CD4-positive, alpha-beta T cell (primary cell): ENCODE data around the gene CNGA1. TPM values are rescaled to one million over a fixed set of nuclear protein-coding genes. Genes with fewer than 3 reads are reported as not detected.
"Not testable (repeated sequence)": the region's sequence is repeated elsewhere in the genome, so short reads cannot be mapped to it uniquely, and the experiment has no call there.

Source experiments
- ATAC-seq: fragments of 200-7000 bp; cut with Tn5 transposase; one replicate; pipeline ENCODE4 v1.10.0; 2022; ENCODE audit warnings: mild to moderate bottlenecking; ENCODE audit not compliant: poor library complexity
- CTCF ChIA-PET: fragments of 350-600 bp; sonication (Branson Sonifier 250); formaldehyde crosslinking; loops from one replicate; lab custom pipeline; 2021; ENCODE audit warnings: antibody characterized with exemption, inconsistent platforms; lab: Charles Lee
- POLR2A ChIA-PET: fragments of 350-600 bp; sonication (Branson Sonifier 250); formaldehyde crosslinking; loops from one replicate; lab custom pipeline; 2021; ENCODE audit warnings: antibody characterized with exemption, inconsistent platforms; lab: Charles Lee
- DNase-seq, 14 experiments: peaks; one replicate each; pipeline ENCODE4 v3.0.0-alpha.2; 2013 to 2020; ENCODE audit warnings: mixed read lengths in 2 of 14
- H3K27ac ChIP-seq, 2 donors: one replicate each; pipeline versions ENCODE4 v1.5.1 to v1.7.0; 2013; ENCODE audit warnings: low read length in 2 of 2, low read depth in 1 of 2, mild to moderate bottlenecking in 1 of 2
- H3K27me3 ChIP-seq, 2 experiments: 1 replicate in 1 of 2; 2 replicates in 1 of 2; pipeline versions ENCODE4 v1.6.1 to v1.7.0; 2013; ENCODE audit warnings: low read length in 2 of 2, control low read depth in 1 of 2, mild to moderate bottlenecking in 1 of 2, moderate library complexity in 1 of 2; ENCODE audit not compliant: insufficient read depth in 2 of 2, control insufficient read depth in 1 of 2
- H3K36me3 ChIP-seq: one replicate; pipeline ENCODE4 v1.6.1; 2013; ENCODE audit warnings: low read length, control low read depth; ENCODE audit not compliant: insufficient read depth
- H3K4me1 ChIP-seq: one replicate; pipeline ENCODE4 v1.6.1; 2013; ENCODE audit warnings: low read length, control low read depth; ENCODE audit not compliant: insufficient read depth
- H3K4me3 ChIP-seq: one replicate; pipeline ENCODE4 v1.5.1; 2013; ENCODE audit warnings: mild to moderate bottlenecking, low read length, moderate library complexity
- H3K9me3 ChIP-seq, 2 experiments: 1 replicate in 1 of 2; 2 replicates in 1 of 2; pipeline versions ENCODE4 v1.6.1 to v1.7.0; 2013; ENCODE audit warnings: low read length in 2 of 2, mild to moderate bottlenecking in 2 of 2, control low read depth in 1 of 2, moderate library complexity in 1 of 2; ENCODE audit not compliant: control insufficient read depth in 1 of 2, insufficient read depth in 1 of 2
- H3K27ac Mint-ChIP-seq: one replicate; pipeline ENCODE4 v1.8.0; 2020; ENCODE audit warnings: mixed read lengths
- H3K27me3 Mint-ChIP-seq: one replicate; pipeline ENCODE4 v1.8.0; 2021; ENCODE audit warnings: mixed read lengths
- H3K36me3 Mint-ChIP-seq: one replicate; pipeline ENCODE4 v1.8.0; 2021; ENCODE audit warnings: low read depth, mixed read lengths
- H3K4me1 Mint-ChIP-seq: one replicate; pipeline ENCODE4 v1.8.0; 2021; ENCODE audit warnings: low read depth, mixed read lengths
- H3K4me3 Mint-ChIP-seq: one replicate; pipeline ENCODE4 v1.8.0; 2020; ENCODE audit warnings: mild to moderate bottlenecking, mixed read lengths
- H3K9me3 Mint-ChIP-seq: one replicate; pipeline ENCODE4 v1.8.0; 2020; ENCODE audit warnings: mixed read lengths
- intact Hi-C, 2 experiments: fragments of 100-400 bp; cut with DNase I in 1 of 2; cut with micrococcal nuclease in 1 of 2; formaldehyde crosslinking; loops; one replicate each; pipeline versions ENCODE4 v1.15.1 to v1.9.0; 2023 to 2025; cut with DNase I, micrococcal nuclease
- total RNA-seq, 174 experiments: library from RNA in 2 of 174; stranded (reverse) in 2 of 174; gene quantifications; one replicate each; pipeline ENCODE4 v1.2.3 and lab custom pipeline; 2021 to 2026
- TF ChIP-seq, protein P1 (sequence below): fragments of 200-600 bp; IDR thresholded peaks from one replicate; pipeline ENCODE4 v1.8.0; 2022; ENCODE audit warnings: antibody characterized with exemption, mild to moderate bottlenecking

Gene CNGA1
- total RNA-seq, 2 experiments from 2014 or later: not detected

DNA sequence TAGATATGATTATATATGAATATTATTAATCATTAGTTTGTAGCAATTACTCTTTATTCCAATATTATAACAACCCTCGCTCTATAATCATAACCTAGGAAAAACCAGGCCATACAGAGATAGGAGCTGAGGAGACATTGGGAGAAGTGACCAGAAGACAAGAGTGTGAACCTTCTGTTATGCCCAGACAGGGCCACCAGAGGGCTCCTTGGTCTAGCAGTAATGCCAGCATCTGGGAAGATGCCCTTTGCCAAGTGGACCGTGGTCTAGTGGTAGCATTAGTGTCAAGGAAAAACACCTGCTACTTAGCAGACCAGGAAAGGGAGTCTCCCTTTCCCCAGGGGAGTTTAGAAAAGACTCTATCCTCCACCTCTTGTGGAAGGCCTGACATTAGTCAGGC, 12.9 kb downstream of the CNGA1 start:
- H3K9me3 ChIP-seq: peaks cover 4 to 15% of the 10 kb centered on the region in 2 experiments
- TF ChIP-seq, protein P1, sequence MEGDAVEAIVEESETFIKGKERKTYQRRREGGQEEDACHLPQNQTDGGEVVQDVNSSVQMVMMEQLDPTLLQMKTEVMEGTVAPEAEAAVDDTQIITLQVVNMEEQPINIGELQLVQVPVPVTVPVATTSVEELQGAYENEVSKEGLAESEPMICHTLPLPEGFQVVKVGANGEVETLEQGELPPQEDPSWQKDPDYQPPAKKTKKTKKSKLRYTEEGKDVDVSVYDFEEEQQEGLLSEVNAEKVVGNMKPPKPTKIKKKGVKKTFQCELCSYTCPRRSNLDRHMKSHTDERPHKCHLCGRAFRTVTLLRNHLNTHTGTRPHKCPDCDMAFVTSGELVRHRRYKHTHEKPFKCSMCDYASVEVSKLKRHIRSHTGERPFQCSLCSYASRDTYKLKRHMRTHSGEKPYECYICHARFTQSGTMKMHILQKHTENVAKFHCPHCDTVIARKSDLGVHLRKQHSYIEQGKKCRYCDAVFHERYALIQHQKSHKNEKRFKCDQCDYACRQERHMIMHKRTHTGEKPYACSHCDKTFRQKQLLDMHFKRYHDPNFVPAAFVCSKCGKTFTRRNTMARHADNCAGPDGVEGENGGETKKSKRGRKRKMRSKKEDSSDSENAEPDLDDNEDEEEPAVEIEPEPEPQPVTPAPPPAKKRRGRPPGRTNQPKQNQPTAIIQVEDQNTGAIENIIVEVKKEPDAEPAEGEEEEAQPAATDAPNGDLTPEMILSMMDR: peak; percentile 31
- H3K4me3 Mint-ChIP-seq, POLR2A ChIA-PET, H3K9me3 Mint-ChIP-seq, ATAC-seq, CTCF ChIA-PET, H3K36me3 ChIP-seq, H3K27ac Mint-ChIP-seq, H3K36me3 Mint-ChIP-seq, H3K4me1 ChIP-seq, H3K4me3 ChIP-seq, H3K27ac ChIP-seq, H3K27me3 ChIP-seq, H3K4me1 Mint-ChIP-seq, H3K27me3 Mint-ChIP-seq: not testable (repeated sequence)
- peak in 6 of 14 experiments; percentile 4 to 29 (median 11) for DNase-seq
- intact Hi-C loops: loop anchor here in 1 of 2 experiments (1.0 kb wide), 1 partner anchor 84 kb away; no protein-coding TSS in a partner anchor

DNA sequence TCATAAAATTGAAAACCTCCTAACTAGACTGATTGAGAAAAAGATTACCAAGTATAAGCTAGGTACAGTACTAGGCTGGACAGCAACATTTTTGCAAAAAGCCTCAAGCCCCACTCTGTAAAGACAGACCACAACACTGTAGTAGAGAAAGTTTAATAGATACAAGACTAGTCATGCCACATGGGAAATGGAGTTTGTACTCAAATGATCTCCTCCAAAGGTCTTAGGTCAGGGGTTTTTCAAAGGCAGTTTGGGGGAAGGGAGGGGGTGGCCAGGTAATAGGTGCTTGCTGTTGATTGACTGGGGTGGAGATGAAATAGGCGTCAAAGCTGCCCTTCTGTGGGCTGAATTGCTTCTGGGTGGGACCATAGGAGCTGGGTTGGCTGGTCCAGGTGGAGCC, 14.2 kb downstream of the CNGA1 start:
- no peaks in the 10 kb centered on the region for H3K27me3 ChIP-seq
- no peak for ATAC-seq
- H3K9me3 ChIP-seq: peaks cover 4 to 13% of the 10 kb centered on the region in 2 experiments
- POLR2A ChIA-PET: no interaction called here
- H3K4me3 Mint-ChIP-seq: no peak overlapping the region
- no peak overlapping the region for H3K4me3 ChIP-seq
- H3K36me3 Mint-ChIP-seq: no peaks in the 10 kb centered on the region
- intact Hi-C loops: no loop called here
- CTCF ChIA-PET: no interaction called here
- H3K27ac Mint-ChIP-seq: no peak overlapping the region
- TF ChIP-seq, protein P1: no peak
- no peaks in the 10 kb centered on the region for H3K27me3 Mint-ChIP-seq
- no peaks in the 10 kb centered on the region for H3K9me3 Mint-ChIP-seq
- H3K36me3 ChIP-seq: no peaks in the 10 kb centered on the region
- H3K4me1 ChIP-seq: no peaks in the 10 kb centered on the region
- no peak for DNase-seq
- H3K27ac ChIP-seq: no peak overlapping the region
- H3K4me1 Mint-ChIP-seq: no peaks in the 10 kb centered on the region

DNA sequence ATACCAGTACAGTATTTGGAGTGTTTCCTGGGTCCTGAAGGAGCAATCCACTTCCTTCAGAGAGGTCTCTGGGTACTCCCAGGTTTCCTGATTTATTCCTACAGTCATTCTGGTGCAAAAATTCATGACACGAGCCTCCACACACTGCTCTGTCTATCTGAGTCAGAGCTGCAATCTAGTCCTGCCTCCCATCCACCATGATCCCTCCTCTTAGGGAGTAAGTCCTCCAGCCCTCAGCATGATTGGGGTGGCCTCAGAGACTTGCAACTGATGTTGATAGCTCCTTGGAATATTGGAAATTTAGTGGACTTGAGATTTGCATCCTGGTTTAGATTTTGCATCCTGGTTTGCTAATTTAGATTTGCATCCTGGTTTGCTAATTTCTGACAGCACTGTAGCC, 20.5 kb downstream of the CNGA1 start:
- Mint-ChIP-seq H3K27me3 (no peaks in the 10 kb centered on the region), H3K36me3 (peaks cover 6% of the 10 kb centered on the region), H3K9me3 (peaks cover 3% of the 10 kb centered on the region), H3K4me3 (no peak overlapping the region), H3K27ac (no peak overlapping the region), H3K4me1 (peaks cover 9% of the 10 kb centered on the region)
- Histone ChIP-seq H3K9me3 (peaks cover 4 to 9% of the 10 kb centered on the region in 2 experiments), H3K27ac (no peak overlapping the region), H3K27me3 (no peaks in the 10 kb centered on the region), H3K4me3 (no peak overlapping the region), H3K36me3 (no peaks in the 10 kb centered on the region), H3K4me1 (no peaks in the 10 kb centered on the region)
- ATAC-seq: no peak
- intact Hi-C loops: no loop called here
- no peak for DNase-seq
- CTCF ChIA-PET: no interaction called here
- POLR2A ChIA-PET: no interaction called here
- TF ChIP-seq, protein P1: no peak

DNA sequence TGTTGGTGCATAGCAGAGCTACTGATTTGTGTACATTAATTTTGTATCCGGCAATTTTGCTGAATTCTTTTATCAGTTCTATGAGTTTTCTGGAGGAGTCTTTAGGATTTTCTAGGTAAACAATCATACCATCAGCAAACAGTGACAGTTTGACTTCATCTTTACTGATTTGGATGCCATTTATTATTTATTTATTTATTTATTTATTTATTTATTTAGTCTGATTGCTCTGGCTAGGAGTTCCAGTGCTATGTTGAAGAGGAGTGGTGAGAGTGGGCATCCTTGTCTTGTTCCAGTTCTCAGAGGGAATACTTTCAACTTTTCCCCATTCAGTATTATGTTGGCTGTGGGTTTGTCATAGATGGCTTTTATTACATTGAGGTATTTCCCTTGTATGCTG, 24.0 kb downstream of the CNGA1 start:
- H3K27ac Mint-ChIP-seq, H3K9me3 Mint-ChIP-seq, POLR2A ChIA-PET, H3K4me3 Mint-ChIP-seq, H3K27ac ChIP-seq, H3K36me3 Mint-ChIP-seq, H3K27me3 Mint-ChIP-seq, H3K4me1 ChIP-seq, H3K4me3 ChIP-seq, intact Hi-C loops, H3K36me3 ChIP-seq, CTCF ChIA-PET, H3K4me1 Mint-ChIP-seq, DNase-seq, H3K27me3 ChIP-seq, ATAC-seq: not testable (repeated sequence)
- H3K9me3 ChIP-seq: peaks cover 5 to 12% of the 10 kb centered on the region in 2 experiments
